Measurements from ENCODE around the gene LSM5.
"Not testable (repeated sequence)": the region's sequence is repeated elsewhere in the genome, so short reads cannot be mapped to it uniquely, and the experiment has no call there.

LSM5 gene

GRCh38 chr7:32502728-32503127 lies 12.5 kb upstream of the LSM5 start:
- DNase-seq: no peak

DNA sequence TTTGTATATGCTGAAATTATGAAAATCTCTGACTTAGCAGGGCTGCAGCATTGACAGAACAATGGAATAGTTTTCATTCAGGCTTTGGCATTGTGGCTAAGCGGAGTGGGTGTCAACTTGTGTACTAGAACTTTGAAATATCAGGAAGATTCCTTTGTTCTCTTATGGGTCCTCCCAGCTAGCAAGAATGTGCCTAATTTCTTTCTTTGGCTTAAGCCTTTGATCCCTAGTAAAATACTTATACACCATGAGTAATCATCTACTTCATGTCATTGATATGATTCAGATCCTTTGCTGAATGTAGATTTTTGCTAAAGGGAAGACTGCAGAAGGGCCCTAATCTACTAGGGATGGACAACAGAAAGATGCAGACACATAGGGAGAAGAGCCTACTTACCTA lies 11.3 kb upstream of the LSM5 start:
- no peak for DNase-seq

GRCh38 chr7:32500922-32501341 lies 10.8 kb upstream of the LSM5 start:
- DNase-seq: no peak

DNA sequence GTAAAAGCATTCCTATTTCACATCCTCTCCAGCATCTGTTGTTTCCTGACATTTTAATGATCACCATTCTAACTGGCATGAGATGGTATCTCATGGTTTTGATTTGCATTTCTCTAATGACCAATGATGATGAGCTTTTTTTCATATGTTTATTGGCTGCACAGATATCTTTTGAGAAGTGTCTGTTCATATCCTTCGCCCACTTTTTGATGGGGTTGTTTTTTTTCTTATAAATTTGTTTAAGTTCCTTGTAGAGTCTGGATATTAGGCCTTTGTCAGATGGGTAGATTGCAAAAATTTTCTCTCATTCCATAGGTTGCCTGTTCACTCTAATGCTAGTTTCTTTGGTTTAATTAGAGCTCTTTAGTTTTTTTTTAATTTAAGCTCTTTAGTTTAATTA lies 10.0 kb upstream of the LSM5 start:
- not testable (repeated sequence) for DNase-seq

- not testable (repeated sequence) for DNase-seq
These were observed 9.6 kb upstream of the LSM5 start for GRCh38 chr7:32499755-32500154.

GRCh38 chr7:32496052-32496813 lies 6.1 kb upstream of the LSM5 start:
- no peak for DNase-seq

- peak; percentile 98 for DNase-seq
These were observed 5.3 kb upstream of the LSM5 start, which contains the start of gene AVL9 for GRCh38 chr7:32495298-32496051. Gene AVL9, plus strand, starts transcription at chr7:32495489. Its CDS starts 221 bp downstream, at chr7:32495710.

- no peak for DNase-seq
These were observed 4.7 kb upstream of the LSM5 start for GRCh38 chr7:32494946-32495297.

DNA sequence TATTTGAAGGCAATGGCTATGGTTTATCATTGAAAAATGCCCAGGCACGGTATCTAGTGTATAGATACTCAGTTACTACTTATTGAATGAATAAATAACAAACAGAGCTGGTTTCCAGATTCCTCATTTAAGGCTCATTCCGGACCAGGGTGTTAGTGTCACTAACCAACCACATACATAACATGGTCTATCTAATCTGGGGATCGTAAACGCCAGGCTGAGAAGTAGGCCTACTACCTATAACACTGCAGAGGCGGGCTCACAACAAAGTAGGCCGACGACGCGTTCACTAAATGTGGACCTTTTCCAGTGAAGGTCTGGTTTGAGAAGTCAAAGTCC lies 423 bp downstream of the LSM5 start:
- no peak for DNase-seq

DNA sequence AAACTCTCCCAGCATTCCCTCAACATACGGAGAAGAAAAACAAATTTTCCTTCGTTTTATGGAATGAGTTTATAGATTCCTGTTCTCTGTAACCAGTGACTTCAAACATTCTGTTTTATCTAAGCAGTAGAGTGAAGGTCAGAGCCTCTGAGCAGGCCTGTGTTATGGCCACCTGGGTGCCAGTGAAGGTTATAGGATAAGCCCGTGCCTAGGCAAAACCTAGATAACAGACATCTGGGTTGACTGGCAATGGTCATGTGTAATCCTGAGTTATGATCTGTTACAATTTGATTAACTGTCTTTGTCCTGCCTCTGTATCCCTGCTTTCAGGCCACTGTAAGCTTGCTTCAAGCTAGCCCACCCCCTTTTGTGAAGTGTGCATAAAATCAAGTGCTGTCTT lies 8.3 kb downstream of the LSM5 start:
- no peak for DNase-seq

DNA sequence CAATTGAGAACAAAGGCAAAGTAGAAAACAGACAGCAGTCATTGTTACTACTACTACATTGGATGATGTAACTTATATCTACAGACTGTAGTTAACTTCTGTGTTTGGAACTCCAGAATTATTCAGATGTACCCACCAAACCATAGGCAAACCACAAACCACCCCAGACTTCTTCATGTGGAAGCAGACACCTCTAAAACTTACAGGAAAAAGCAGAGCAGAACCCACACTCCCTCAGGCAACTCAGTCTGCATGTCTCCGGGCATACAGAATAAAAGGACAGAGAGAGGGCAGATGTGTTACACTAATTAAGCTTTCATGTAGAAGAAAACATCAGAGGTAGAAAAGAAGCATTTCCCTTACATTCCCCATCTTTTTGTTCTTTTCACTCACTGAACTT lies 9.0 kb downstream of the LSM5 start:
- DNase-seq: no peak

- peak; percentile 26 for DNase-seq
These were observed 10.5 kb downstream of the LSM5 start for GRCh38 chr7:32479574-32480200.

DNA sequence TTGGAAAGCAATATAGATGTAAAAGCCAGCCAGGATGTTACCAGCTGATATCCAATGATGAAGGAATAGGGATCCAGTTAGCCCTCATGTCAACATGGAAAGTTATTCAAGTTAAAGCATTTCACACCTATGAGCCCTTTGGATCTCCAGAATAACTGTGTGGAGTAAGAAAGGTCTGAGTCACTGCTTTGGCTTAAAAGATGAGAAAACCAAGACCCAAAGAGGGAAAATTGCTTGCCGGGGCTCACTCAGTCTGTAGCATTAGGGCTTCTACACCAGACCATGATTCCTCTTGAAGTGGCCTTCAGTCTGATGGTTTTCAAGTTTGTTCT lies 12.6 kb downstream of the LSM5 start:
- no peak for DNase-seq

GRCh38 chr7:32476816-32477648 lies 13.1 kb downstream of the LSM5 start:
- no peak for DNase-seq

GRCh38 chr7:32474008-32474407 lies 16.2 kb downstream of the LSM5 start:
- no peak for DNase-seq

GRCh38 chr7:32472015-32472414 lies 18.2 kb downstream of the LSM5 start:
- DNase-seq: no peak

GRCh38 chr7:32470871-32471270 lies 19.3 kb downstream of the LSM5 start:
- DNase-seq: no peak

GRCh38 chr7:32470004-32470403 lies 20.2 kb downstream of the LSM5 start:
- not testable (repeated sequence) for DNase-seq

- DNase-seq: not testable (repeated sequence)
These were observed 25.4 kb downstream of the LSM5 start for GRCh38 chr7:32464641-32465416.

GRCh38 chr7:32462977-32463376 lies 27.2 kb downstream of the LSM5 start:
- DNase-seq: no peak

GRCh38 chr7:32462451-32462850 lies 27.7 kb downstream of the LSM5 start:
- DNase-seq: no peak

DNA sequence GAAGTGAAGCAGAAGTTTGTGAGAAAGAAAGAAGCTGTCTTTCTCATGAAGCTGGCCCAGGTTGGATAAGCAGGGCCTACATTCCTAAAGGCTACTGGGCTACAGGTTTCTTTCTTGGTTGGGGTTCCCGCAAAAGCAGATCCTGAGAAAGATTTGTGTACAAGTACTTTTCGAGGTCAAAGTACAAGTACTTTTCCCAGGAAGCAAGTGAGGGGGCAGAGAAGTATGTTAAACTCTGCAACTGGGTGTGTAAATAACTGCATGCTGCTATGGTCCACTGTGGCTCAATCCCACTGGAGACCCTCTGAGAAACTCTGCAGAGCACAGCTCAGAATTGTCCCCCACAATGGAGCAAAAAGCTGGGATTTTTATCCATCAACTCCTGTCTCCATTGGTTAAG lies 28.7 kb downstream of the LSM5 start:
- DNase-seq: no peak
